Measurements from ENCODE around the gene SOX1. TPM values are rescaled to one million over a fixed set of nuclear protein-coding genes. Genes with fewer than 3 reads are reported as not detected.

Gene SOX1
- polyA plus RNA-seq, 1 donor = not detected

DNA sequence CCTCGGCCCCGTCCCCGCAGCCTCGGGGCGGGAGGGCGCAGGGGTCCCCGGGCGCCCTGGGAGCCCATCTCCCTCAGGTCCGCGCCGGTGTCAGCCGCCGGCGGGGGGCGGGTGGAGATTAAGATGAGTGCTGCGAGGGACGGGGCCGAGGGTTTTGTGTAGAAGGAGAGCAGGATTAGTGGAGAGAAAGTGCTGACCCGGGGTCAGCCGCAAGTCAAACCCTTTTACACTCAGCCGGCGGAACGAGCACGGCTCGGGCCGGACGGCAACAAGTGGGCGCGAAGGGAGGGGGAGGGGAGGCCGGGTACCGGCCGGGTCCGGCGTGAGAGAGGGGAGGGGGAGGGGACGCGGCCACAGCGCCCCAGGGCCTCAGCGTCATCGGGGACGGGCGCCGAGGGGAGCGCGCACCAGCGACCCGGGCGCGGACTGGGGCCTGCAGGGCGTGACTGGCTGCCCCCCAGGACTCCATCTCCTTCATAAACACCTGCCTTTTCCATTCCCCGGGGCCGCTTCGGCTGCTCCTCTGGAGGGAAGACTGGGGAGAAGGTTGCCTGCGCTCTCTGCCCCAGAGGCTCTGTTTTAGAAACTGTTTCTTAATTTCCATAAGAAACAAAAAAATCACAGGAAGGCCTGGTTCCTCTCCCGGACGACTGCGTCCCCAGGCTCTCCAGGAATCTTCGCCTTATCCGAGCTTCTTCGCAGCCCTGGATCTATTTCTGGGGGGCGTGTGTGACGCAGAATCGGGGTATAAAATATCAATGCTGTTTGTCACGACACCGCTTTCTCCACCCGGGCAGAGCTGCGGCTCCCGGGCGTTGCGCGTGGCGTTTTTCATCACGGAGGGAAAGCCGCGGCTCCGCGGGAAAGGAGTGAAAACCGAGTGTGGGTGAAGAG, 6.5 kb downstream of the SOX1 start:
- DNase-seq = no peak

DNA sequence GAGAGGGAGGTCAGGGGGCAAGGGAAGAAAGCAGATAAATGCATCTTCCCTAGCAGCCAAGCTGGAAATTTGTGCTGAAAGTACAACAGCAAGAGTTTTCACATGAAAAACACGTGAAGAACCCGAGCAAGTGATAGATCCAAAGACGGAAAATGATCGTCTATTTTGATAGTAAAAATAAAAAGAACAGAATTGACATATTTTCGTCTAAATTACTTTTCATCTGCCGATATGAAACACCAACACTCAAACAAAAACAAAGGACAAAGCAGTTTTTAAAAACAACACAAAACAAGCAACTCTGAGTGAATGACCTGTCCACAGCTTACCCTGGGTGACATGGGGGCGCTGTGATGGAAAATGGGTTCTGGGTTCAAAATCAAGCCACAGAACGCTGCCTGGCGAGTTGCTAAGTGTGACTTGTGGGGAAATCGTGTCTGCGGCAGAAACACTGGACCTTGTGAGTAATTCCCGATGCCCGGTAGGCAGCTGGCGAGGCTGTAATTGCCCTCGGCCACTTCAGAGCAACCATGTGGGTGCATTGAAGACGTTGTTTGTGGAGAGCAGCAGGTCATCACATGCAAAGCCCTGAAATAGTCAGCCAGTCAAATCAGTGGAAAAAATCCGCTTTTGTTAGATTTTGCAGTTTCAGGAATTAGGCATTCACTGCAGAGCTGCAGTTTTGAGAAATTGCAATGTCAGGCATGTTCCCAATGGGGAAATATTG, 7.4 kb downstream of the SOX1 start:
- no peak for DNase-seq

DNA sequence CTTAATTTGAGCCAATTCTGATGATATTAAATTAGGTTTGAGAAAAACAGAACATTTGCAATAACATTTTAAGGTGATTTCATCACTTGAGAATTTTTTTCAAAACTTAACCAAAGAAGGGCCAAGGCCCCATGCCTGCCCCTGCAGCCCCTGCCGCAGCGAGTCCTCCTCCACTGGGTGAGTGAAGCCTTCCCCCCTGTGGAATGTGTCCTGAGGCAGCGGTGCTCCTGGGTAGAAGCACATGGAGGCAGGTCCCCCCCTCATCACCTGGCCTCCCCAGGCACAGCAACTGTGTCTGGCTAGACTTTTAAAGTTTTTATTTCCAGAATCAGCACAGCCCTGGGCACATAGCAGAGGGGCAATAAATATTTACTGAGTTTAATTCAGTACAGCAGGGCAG, 10.8 kb downstream of the SOX1 start:
- no peak for DNase-seq

DNA sequence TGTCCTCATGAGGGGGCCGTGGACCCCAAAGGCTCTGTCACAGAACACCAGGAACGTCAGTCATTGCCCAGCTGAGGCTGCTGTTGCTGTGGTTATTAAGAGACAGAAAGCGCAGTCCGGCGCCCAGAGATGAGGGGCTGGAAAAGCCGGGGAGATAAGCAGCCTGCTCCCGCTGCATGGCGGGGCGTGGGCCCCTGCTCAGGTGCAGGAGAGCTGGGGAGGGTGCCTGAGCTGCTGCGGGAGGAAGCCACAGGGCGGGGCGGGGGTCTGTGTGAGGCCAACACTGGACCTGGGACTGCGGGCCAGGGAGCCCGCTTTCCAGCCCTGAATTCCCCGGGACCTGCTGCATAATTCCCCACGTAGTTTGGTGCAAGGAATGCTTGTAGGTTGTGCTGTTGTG, 11.3 kb downstream of the SOX1 start:
- no peak for DNase-seq

DNA sequence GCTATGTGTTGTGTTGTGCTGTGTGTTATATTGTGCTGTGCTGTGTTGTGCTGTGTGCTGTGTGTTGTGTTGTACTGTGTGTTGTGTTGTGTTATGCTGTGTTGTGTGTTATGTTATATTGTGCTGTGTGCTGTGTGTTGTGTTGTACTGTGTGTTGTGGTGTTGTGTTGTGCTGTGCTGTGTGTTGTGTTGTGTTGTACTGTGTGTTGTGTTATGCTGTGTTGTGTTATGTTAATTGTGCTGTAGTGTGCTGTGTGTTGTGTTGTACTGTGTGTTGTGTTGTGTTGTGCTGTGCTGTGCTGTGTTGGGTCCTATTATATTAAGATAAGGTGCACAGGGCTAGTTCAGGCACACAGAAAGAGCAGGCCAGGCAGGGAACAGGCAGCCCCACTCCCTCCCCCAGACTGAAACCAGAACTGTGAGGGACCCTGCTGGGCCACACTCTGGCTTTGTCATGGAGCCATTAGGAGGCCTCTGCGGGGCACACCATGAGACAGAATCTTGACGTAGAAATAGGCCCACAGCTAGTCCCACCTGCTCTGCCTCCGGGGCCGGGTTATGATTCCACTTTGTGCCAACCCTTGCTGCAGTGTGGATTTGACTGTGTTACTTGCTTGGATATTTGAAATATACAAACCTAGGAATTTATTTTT, 12.1 kb downstream of the SOX1 start:
- no peak for DNase-seq

DNA sequence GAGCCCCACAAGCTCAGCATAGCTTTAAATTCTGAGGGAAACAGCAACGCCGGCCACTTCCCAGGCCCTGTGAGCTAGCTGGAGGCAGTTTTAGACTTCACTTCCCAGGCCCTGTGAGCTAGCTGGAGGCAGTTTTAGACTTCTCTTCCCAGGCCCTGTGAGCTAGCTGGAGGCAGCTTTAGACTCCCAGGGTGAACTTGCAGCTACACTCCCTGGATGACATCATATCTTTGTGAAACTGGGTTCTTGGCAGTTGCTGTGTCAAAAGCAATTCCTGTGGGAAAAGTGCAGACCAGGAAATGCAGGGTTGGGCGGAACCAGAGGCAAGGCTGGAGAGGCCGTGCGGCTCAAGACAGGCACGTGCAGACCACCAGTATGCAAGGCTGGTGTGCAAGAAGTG, 12.7 kb downstream of the SOX1 start:
- no peak for DNase-seq

DNA sequence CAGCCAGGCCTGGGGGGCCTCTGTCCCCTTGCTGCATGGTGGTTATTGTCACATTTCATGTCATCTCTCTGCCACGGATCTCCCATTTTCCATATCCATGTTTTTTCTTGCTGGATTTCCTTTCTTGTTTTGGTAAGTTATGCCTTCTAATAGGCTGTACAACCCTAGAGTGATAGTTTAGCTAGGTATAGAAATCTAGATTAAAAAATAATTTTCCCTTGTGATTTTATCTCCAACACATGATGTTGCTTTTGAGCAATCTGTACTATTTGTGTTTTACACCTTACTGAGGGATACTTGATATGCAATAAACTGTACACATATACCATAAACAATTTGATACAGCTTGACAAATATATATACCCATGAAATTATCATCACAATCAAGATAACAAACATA, 17.0 kb downstream of the SOX1 start:
- no peak for DNase-seq

DNA sequence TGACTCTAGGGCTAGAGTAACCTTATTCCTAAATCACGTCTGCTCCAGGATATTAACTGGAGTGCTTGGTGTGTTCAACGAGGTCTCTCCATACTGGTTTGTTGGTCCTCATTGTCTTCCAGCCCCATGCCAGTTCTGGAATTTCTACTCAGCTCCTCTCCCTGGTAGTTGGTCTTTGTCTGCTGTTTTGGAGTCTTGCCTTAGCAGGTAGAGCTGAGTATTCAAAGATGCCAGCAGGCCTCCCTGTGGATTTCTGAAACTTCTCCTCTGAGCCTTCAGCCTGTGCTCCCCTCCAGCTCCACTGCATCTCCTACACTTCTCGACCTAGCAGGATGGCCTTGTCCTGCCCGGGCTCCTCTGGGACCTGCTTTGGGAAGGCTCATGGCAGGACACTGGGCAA, 25.5 kb downstream of the SOX1 start:
- no peak for DNase-seq

DNA sequence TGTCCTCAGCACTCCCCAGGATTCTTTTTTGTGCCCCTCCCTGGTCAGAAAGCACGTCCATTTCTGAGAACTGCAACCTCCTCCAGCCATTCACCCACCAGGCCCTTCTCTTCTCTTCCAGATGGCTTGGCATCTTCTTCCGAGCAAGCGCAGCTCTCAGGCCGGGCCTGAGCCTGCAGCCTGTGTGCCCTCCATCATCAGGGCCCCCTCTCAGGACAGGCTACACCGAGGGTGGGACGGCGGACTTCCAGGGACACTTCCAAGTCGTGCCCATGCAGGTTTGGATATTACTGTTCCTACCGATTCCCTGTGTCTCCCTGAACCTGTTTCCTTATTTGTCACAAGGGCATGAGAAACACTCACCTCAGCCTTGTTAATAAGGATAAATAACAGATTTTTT, 28.4 kb downstream of the SOX1 start:
- DNase-seq = no peak

DNA sequence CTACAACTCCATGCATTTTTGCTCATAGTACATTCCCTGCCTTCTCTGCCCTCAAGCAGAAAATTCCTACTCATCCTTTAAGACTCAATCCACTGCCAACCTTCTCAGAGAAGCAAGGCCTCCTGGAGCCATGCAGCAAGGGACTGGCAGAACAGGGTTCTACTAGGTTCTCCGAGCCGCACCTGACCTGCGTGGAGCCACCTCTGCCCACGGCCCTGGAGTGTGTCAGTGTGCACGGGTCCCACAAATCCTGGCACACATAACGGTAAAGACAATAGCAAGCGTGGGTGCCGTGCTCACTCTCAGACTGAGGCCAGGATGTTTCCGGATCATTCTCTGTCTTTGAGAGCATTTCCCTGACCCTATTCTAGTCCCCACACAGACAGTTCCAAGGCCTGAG, 30.0 kb downstream of the SOX1 start:
- DNase-seq = no peak

DNA sequence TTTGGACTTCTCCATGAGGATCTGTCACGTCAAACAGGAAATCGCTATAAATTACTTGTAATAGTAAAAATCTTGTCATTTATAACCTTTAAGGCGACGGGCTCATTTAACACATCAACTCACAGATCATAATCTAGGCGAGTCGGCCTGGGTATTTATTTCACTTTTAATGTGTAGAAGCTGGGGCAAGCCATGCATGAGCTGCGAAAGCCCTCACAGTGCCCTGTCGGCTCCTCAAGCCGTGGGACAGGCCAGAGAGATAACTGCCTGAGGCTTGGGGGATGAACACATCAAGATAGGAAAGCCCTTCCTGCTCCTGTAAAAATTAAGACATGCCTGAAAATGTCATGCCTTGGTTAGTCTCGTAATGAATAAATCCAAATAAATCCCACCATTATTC, 30.8 kb downstream of the SOX1 start:
- DNase-seq = no peak

DNA sequence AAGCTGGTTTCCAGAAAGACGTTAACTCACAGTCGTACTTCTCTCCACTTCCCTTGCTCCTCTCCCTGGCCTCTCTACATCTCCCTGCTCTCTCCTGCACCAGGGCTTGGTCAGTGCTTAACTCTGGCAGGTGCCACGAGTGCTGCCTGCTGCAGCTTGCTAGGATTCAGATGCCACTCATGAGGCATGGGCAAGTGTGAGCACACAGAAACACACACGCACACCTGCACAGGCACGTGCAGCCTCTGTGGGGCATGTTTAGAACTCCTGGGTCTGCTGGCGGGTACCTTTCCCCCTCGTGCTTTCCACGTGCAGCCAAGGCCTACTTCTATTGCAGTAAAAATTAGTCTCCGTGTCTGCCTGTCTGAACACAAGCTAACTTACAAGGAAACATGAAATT, 31.8 kb downstream of the SOX1 start:
- DNase-seq = no peak

DNA sequence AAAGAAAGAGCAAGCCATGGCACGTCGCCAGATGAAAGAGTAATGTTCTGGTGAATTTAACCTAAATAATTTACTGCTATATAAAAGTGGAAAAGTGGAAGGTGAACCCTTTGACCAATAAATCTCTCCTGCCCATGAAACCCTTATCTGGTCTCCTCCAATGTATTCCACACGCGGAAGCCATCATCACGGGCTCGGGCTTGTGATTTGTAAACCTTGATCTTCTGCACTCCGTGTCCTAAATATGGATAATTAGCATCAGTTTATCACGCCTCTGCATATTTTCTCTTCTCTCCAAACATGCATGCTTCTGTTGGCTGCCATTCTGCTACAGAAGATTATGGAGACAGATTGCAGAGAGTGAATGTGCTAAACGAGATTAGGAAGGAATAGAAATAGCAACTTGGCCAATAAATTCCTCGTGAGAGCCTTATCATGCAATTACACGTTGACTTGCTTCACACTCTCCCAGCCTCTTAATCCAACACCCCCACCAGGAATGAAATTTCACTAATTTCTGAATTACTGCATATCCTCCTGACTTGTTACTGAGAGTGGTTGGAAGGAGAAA, 34.5 kb downstream of the SOX1 start:
- DNase-seq = no peak

DNA sequence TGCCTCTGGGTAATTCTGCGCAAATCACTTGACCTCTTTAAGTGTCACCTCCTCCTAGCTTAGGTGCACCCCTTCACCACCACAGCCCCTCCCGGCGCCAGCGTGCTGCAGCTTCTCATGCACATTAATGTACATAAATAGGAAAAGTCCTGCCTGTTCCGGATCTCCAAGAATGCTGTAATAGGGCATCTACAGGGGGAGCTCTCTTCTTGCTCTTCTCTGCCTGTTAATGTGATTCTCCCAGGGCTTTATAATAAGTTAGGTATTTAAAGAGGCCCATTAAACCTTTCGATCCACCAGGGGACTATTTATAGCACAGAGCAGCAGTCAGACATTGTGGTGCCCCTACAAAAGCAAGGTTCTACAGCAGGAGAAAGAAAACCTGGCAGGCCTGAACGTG, 35.3 kb downstream of the SOX1 start:
- DNase-seq = no peak

DNA sequence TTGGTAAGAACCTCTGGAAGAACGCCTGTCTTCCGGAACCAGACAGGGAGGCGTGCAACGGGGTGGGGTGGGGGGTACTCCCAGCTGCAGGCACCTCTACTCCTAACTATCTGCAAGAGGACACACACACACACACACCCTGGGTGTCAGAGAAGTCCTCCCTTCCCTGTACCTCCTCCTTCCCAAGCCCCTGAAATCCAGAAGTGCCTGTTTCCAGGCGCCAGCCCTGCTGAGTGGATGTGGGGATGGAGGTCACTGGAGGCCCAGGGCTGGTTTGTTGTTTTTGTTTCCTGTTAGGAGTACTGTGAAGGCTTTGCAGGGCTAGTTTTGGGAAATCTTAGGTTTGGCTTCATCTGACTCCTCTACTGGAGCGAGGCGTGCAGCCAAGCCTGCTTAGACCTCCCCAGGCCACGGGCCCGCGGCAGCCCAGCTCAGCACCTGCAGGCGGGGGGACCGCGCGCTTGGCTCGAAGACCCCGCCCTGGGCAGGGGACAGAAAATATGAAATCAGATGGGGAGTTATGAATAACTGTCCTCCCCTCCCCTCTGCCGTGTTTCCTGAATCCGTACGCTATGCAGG, 36.4 kb downstream of the SOX1 start:
- DNase-seq = no peak

DNA sequence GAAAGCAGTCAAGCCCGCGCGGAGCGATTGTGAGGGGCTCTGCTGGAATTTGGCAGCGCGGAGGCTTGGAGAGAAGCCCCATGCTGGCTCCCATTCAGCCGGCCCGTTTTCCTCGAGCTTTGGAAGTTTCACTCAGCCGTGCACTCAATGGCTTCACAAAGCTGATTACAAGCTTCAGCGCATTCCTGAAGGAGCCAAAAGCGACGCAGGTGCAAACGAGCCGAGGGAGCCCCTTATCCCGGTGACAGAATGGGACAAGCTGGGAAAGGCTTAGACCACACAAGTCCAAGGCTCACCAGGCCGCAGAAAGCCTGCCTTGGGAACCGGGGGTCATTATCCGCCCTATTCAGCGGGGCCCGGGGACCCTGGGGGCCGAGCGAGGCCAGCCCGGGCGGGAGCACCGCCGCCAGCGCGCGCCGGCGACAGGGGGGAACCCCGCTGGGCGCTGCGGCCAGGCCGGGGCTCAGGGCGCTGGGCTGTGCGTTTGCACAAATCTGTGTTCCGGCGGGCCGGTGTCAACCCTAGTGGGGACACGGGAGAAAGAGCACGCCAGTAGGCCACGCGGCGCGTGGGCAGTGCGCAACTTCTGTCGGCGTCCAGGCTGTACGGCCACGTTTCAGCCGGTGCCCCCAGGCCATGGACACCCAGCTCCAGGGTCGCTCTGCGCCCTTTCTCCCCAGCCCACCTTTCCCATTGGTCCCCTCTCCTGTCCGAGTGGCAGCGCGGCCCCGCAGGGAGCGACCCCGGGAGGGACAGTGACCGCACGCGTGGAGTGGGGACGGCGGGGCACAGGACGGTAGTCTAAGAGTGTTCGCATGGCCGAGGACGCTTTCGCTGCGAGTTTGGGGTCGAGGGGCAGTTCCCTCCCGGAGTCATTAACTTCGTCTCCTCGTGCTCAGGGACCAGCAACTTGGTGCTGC, 37.3 kb downstream of the SOX1 start:
- no peak for DNase-seq

DNA sequence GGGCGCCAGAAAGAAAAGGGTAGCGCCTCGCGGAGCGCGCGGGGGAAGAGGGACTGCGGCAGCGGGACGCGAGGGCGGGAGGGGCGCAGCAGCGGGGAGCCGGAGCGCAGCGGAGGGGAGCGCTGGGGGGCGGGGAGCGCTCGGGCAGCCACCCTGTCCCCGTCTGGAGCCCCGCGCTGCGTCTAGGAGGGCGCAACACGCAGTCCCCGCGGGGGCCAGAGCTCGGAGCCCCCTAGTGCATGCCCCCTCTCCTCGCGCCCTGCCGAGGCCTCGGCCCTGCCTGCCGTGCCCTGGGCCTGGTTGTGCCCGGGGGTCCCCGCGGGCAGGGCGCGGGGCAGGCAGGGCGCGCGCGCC, 37.9 kb downstream of the SOX1 start:
- no peak for DNase-seq

DNA sequence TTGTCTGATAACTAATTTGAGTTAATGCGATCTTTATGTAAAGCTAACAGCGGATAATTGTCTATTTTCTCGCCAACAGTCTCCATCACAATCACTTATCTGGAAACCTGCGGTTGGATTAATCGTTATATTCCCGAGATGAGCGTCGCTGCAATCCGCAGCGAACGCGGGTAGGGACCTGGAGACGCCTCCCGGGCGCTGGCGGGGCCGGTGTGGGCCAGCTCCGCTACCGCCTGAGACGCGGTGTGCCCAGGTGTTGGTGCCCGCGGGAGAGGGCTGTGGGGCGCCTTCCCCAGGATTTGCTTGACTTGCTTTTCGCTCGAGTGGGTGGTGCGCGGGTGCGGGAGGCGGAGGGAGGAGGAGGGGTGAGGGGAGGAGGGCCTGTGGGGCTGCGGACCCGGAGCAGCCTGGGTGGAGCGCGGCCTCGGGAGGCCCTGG, 38.3 kb downstream of the SOX1 start:
- DNase-seq = no peak

DNA sequence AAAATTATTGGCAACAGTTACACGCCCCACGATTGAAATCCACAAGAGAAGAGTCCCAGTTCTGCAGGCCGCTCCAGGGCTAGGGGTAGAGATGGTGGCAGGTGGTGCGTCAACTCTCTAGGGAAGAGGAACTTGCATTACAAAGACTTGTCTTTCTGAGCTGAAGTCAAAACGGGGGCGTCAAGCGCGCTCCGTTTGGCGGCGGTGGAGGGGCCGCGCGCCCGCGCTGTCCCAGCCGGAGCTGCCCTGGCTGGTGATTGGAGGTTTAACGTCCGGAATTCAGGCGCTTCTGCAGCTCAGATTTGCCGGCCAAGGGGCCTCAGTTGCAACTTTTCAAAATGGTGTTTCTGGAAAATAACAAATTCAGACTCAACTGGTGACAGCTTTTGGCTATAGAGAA, 38.9 kb downstream of the SOX1 start:
- DNase-seq = no peak

DNA sequence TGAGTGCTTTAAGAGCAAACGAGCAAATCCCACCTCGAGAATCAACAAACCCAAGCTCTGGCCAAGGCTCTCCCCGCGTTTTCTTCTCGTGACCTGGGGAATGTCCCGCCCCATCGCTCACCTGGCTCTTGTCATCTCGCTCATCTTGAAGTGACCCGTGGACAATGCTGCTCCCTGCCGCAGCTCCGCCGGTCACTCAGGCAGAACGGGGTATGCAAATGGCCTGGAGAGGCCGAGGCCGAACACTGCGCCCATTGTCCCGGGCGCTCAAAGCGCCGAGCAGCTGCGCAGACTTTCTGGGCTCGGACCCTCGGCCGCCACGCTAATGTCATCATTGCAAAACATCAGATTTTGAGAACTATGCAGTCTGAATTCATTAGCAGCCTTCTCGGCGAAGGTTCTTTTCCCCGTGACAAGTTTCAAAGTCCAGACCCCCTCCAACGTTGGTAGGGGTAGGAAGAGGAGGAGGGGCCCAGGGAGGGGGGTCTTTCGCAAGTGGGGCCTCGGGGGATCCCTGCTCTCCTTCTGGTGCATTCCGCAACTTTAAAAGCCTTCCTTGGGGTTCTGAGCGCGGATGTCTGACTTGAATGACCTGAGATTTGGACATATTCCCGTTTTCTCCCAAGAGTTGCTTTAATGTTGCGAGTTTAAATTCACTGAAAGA, 39.7 kb downstream of the SOX1 start:
- DNase-seq = no peak

DNA sequence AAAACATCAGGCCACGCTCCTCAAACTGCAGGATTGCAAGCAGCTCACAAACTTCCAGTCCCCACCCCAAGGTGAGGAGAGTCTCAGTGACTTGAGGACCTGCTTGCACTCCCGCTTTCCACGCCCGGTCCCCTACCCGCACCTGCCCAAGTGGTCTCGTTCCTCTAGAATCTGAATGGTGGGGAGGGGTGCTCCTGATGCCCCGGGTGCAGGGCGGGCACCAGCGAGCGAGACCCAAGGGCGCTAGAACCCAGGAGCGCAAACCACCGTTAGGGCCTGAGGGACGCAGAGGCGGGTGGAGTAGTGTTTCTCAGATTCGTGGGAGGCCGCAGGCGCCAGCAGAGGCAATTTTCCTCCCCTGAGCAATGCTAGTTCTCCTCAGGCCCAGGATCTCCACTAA, 40.3 kb downstream of the SOX1 start:
- no peak for DNase-seq
